NCI-H526 treated with DMSO at 0.1 percent for 48 hours (cell line): Measurements from ENCODE around the gene IL4.

Source experiments
- DNase-seq: peaks from one replicate; lab custom pipeline; 2025; lab: John Stamatoyannopoulos, UW

The IL4 gene

DNA sequence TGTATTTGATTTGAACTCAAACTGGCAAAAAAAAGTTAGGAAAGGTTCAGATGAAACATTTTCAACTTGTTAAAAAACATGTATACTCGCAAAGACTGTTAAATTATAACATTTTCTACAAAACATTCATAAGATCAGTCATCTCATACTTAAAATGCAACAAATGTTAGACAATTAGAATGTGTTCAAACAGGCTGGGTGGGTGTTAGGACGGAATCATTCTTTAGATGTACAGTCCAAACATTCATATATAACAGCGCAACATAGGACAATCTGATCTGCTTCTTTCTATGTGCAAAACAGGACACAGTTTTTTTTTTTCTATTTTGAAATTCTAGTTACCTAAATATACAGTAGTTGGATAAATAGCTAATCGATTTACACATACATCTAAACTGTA is 22.2 kb downstream of the IL4 start:
- no peak for DNase-seq

DNA sequence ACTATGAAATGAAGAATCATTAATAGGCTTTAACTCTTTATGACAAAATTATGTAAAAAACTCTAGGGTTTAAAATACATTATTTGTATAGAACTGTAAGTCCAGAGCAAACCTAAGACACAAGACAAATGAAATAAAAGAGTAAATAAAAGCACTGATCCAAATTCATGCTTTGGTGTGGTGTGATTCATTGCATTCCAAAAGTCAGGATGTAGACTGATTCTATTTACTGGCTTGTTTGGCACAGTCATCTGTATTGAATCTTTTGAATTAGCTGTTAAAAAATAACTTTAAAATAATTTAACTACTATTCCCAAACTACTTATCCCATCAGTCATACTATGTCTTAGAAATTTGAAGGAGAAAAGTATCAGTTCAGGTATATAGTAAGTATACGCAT is 31.1 kb downstream of the IL4 start:
- no peak for DNase-seq

DNA sequence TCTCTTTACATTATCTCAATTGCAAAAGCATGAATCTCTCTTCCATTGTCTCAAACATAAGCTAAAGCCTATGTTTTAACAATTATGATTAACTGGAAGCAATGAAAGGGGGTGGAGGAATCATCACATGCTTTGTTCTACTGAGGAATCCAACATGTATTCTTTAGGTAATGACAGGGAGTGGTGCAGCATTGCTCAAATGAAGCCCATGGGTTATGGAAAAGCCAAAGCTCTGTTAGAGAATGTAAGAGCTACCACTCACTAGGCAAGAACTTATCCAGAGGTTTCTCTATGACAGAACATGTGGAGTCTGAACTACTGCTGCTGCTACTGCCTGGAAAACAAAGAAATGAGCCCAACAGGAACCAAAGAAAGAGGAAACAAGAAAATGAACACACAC is 34.9 kb downstream of the IL4 start:
- DNase-seq = no peak

DNA sequence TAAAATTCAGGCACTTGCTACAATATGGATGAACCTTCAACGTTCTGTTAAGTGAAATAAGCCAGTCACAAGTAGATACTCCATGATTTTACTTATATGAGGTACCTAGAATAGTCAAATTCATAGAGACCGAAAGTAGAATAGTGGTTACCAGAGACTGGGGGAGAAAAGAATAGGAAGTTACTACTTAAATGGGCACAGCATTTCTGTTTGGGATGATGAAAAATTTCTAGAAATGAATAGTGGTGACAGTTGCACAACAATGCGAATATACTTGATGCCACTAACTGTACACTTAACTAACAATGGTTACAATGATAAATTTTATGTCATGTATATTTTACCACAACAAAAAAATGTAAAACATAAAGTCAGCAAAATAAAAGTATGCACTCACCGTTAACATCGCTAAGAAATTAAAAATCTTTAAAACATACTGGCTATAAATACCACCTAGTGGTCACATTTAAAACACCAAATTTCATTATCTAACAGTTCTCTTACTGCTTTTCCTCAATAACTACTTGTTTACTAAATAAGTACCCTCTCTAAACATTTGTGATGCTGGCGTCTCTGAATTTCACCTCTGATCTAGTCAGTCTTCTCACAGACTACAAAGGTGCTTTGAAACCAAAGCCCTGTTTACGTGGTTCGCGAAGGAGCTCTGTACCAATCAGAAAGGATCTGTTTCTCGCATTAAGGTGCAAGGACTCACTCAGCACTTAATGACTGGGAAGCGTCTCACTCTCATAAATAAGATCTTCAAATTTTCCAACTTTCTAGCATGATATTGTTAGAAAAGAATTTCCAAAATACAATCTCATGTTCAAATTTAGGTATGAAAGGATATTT is 40.9 kb downstream of the IL4 start:
- DNase-seq = no peak

DNA sequence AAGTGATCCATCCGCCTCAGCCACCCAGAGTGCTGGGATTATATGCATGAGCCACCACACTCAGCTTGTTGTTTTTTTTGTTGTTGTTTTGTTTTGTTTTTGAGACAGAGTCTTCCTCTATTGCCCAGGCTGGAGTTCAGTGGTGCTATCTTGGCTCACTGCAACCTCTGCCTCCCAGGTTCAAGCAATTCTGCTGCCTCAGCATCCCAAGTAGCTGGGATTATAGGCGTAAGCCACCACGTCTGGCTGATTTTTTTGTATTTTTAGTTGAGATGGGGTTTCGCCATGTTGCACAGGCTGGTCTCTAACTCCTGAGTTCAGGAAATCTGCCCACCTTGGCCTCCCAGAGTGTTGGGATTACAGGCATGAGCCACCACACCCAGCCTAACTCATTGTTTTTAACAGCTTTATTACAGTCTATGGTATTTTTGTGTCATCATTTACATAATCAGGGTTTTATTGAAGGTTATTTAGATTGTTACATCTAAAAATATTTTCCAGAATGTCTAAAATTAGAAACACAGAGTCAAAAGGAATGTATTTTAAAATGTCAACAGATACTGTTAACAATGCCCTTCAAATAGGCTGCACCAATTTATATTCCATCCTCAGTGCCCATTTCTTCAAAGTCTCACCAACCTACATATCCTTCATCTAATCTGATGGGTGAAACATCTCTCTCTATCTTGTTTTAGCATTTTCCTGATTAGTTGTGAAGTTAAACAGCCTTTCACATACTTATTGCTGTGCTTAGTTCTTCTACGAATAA is 44.9 kb downstream of the IL4 start:
- DNase-seq = no peak

DNA sequence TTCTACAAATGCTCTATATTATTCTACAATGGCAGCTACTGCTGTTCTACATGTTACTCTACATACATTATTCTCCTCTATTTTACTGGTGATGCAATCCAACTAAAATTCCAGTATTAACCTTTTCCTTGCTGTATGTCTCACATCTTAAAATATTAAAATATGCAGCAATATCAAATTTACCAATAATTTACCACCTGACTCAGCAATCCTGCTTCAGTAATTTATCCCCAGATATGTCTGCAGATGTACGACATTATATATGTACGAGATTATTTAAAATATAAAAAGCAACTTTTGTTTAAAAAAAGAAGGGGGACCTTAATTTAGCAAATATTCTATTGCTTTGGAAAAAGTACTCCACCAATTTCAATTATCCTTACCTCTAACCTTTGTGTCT is 52.0 kb downstream of the IL4 start:
- no peak for DNase-seq

DNA sequence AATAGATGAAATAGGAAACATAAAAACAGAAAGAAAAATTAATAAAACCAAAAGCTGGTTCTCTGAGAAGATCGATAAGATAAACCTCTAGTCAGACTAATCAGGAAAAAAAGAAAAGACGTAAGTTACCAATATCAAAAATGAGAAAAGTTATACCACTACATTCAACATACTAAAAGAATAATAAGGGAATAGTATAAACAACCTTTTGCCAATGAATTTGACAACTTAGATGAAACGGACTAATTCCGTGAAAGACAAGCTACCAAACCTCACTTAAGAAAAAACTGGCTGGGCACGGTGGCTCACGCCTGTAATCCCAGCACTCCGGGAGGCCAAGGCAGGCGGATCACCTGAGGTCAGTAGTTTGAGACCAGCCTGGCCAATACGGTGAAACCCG is 56.1 kb downstream of the IL4 start:
- DNase-seq = no peak
